Measurements from ENCODE around the gene ARHGAP25.
A peak's percentile ranks its signal among the peaks of the same experiment; 100 is the strongest.
"Not testable (repeated sequence)": the region's sequence is repeated elsewhere in the genome, so short reads cannot be mapped to it uniquely, and the experiment has no call there.

Gene ARHGAP25

DNA sequence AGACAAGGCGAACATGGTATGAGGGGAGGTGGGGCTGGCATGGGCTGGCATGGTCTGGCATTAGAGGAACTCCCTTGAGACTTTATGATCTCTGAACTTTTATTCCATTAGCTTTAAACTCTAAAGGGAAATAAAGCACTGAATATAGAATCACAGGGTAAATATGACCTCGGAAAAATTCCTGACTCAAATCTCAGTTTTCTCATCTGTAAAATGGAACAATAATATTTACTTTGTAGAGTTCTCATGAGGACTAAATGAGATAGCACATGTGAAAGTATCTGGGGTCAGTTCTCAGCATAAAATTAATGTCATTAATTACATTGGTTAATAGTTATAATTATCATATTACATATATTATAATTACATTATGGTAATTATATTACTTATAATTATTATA is 65.9 kb downstream of the ARHGAP25 start:
- no peak for DNase-seq

DNA sequence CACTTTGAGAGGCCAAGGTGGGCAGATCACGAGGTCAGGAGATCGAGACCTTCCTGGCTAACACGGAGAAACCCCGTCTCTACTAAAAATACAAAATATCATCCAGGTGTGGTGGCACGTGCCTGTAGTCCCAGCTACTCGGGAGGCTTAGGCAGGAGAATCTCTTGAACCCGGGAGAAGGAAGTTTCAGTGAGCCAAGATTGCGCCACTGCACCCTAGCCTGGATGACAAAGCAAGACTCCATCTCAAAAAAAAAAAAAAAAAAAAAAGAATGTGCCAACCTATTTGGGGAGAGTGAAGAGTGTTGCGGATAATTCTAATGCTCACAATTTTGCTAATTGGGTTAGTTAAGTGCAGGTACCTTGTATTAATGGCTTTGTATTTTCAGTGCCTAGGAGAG is 67.5 kb downstream of the ARHGAP25 start:
- not testable (repeated sequence) for DNase-seq

DNA sequence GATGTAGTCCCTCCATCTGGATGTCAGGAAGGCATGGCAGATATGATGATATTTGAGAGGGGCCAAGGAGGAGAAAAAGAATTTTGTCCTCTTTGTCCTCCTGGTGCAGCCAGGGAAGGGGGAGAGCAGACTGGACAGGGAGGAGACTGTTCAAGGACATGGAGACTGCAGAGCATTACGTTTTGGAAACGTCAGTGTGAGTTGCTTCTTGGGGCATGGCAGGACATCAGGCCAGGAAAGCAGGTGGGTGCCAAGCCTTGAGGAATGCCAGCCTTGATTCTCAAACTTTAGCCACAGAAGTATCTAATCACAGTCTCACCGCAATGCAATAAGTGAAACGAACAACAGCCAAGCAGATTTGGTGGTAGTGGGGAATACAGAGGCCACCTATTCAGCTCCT is 70.4 kb downstream of the ARHGAP25 start:
- no peak for DNase-seq

DNA sequence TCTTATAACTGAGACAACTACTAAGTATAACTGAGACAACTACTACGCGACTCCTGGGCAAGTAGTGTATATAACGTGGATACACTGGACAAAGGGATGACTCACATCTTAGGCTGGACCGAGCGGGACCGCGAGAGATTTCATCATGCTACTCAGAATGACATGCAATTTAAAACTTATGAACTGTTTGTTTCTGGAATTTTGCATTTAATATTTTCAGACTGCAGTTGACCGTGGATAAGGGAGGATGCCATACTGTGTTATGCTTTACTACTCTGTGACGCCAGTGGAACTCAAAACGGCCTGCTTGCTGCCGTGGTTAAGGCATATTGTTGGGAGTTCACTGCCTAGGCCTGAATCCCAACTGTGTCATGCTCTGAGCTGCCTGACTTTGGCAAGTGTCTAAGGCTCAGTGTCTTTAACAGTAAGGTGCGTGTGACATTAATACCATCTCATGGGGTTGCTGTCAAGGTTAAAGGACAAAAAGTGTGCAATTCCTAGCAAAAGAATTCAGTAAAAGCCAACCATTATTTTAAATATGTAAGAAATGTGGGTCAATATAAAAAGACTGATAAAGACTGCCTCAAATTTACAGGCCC is 72.0 kb downstream of the ARHGAP25 start:
- peak; percentile 72 for DNase-seq

DNA sequence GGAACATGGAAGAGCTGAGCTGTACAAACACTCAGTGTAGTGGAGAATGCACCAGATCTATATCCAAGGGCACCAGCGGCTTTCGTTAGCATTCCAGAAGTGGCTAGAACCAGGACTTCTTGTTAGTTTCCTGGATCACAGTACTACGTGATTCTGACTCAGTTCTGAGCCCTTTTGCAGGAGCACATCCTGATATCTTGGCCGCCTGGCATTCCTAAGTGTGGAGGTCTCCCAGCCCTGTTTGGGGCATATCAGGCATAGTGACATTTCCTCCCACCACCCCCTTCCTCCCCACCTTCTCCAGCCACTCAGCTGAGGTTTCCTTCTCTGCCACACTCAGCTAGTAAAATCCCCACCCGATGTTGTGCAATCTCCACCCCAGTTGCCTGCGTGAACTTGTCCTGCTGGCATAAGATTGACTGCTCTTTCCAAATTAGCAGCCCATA is 73.2 kb downstream of the ARHGAP25 start:
- DNase-seq, result peak; percentile 83

DNA sequence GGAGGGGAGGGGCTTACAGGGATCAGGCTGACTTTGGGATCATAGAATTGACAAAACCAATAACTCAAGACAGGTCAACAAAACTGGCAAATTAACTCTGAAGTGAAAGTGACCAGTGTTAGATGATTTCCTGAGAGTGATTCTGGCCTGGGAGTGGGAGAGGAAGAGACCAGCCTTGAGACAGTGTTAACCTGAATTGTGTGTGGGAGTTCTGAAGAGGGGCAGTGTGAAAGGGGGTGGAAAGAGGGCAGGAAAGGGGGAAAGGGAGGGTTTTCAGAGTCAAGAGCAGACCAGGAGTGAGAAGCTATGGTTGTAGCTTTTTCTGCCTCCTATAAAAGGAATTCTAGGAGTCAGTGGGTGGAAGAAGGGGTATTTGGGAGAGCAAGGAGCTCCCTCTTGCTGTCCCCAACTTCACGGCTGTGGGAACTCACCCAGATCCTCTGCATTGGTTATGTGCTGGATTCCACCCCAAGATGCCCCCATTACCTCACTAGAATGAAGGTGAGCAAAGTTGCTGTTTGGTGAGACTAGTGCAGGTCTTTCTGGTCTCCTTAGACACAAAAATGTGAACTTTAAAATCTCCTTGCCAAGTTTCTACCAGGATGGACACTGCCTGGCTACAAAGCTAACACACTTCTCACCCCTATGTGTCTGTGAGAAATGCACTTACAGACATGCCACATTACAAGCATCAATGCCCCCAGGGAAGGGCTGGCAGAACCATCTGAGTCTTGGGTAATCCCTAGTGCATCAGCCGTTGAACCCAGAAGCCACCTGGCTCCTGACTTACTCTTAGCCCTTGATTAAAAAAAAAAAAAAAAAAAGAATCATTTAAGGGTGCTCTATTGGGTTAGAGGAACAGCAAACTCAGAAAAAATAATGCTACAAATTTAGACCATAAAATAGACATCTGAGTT is 75.0 kb downstream of the ARHGAP25 start:
- DNase-seq, result no peak

DNA sequence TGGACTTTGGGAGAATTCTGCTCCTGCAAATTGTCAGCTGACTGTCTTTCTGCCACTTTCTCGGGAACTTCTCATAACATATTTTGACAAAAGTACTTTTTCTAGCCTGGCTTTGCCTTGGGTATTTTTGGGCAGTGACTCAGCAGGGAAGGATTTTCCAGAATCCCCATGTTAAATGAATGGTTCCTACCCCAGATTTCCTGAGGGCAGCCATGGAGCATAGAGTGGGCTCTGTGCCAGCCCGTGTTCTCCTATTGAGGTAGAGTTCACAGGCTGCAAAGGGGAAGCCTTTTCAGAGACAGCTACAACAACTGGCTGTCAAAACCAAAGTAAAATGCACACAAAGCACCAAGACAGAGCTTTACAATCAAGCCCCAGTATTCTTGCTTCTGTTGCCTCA is 76.8 kb downstream of the ARHGAP25 start:
- DNase-seq, result peak; percentile 48

DNA sequence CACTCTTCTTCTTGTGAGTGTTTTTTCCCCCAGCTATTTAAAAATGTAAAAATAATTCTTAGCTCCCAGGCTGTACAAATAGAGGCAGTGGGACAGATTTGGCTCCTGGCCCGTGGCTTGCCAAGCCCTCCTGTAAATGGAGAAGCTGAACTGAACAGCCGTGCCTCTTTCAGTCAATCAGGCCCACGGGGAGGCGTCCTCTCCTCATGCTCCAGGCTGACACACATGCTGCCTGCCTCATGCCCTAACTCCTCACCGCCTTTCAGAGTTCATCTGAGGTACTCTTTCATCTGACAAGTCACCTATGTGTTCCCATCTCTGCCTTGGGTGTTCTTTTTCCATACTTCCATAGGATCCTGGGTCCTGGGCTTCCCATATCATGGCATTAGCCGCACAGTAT is 77.6 kb downstream of the ARHGAP25 start:
- peak; percentile 67 for DNase-seq

DNA sequence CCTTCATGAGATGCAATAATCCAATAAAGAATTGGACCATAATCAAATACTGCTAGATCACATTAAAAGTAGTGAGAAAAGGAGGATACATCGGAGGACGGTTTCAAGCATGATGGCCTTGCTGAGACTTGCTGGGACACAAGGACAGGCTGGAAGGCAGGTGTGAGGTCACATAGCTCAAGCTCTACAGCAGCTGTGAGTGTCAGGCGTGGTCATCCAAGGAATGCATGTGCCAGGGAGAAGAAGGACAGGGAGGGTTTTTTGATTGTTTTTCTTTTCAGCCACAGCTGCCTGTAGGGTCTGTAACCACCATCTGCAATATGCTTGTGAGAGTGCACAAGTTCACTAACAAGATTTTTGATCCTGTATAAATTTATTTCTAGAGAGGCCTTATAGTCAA is 79.0 kb downstream of the ARHGAP25 start:
- no peak for DNase-seq

DNA sequence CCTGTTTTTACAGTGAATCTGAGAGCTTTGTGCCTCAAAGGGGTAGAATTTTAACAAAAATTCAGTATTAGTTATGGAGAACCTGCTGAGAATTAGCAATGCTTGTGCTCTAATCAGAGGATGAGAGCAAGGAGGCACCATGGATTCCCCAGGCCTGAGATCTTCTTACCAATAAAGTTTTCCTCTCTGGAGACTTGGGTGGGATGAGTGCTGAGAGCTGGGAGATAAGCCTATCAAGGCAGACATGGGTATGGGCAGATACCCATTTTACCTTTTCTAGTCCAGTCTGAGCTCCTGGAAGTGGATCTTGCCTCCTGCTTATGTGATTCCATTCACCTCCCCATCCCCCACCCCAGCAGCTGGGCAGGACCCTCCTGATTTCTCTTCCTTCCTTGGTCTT is 82.7 kb downstream of the ARHGAP25 start:
- no peak for DNase-seq

DNA sequence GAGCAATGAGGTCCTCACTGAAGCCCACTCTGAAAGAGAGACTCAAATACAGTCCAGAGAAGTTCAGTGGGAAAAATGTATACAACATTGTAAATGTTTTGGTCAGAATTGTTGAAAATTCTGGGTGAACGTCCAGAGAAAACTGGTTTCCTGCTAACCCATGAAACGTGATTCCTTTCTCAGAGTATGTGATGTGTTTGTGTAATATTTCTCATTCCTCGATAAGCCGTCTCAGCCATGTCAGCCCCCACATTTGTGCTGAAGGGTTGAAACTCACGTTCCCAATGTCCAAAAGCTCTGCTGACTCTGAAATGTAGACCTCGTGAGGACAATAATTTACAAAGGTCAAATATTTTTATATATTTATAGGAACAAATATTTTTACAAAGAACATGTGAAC is 84.9 kb downstream of the ARHGAP25 start:
- DNase-seq, result no peak

DNA sequence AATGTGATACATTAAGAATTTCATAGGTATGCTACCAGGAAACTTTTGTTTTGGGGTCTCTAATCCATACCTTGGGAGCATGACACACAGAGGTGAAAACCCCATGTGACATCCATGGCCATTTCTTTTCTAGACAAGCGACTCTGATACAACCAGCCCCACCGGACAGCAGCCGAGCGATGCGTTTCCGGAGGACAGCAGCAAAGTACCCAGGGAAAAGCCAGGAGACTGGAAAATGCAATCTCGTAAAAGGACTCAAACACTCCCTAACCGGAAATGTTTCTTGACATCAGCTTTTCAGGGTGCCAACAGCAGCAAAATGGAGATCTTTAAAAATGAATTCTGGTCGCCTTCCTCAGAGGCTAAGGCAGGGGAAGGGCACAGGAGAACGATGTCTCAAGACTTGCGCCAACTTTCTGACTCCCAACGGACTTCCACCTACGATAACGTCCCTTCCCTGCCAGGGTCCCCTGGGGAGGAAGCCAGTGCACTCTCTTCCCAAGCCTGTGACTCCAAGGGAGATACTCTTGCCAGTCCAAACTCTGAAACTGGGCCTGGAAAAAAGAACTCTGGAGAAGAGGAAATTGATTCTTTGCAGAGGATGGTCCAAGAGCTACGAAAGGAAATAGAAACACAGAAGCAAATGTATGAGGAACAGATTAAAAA is 87.7 kb downstream of the ARHGAP25 start:
- DNase-seq, result no peak

DNA sequence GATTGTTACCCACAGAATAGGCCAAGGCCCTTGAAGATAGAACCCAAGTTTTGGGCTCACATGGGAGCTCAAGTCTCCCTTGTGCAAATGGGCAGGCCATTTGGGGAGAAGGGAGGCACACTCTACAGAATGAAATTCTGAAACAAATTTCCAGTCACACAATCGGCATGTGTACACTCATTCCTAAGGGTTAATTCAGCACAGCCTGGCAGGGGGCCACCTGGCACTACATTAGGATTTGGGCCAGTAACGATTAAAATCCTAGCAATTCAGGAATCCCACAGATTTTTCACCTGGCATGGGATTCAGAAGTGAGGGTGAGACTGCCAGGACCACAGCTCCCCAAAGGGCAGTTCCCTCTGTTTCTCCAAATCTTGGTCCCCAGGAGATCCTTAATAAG is 90.2 kb downstream of the ARHGAP25 start:
- DNase-seq, result no peak

DNA sequence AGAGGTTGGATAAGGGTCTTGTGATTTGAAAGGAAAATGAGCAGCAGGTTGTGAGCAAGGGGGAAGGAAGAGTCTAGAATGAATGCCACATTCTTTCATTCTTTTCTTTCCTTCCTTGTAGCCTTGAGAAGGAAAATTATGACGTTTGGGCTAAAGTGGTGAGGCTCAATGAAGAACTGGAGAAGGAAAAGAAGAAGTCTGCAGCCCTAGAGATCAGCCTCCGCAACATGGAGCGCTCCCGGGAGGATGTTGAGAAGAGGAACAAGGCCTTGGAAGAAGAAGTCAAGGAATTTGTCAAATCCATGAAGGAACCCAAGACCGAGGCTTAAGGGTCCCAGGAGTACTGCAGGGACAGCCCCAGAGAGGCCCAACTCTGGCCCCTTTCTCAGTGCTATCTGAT is 91.3 kb downstream of the ARHGAP25 start:
- peak; percentile 49 for DNase-seq

DNA sequence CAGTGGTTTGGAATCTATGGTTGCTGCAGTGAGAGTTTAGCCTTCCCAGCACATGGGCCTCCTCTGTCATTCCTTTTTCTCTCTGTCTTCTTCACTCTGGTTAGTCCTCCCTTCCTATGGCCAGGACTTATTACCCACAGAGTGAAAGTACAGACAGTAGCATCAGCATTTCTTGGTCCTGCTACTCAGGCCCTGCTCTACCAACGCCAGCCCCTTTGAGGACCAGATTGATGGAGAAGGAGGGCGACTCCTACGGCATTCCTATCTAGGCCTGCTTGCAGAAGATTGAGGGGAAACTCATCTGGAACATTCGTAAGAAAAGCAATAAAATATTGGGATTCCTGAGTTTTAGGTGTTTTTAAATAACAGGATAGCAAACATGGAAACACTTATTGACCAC is 93.1 kb downstream of the ARHGAP25 start:
- DNase-seq, result no peak

DNA sequence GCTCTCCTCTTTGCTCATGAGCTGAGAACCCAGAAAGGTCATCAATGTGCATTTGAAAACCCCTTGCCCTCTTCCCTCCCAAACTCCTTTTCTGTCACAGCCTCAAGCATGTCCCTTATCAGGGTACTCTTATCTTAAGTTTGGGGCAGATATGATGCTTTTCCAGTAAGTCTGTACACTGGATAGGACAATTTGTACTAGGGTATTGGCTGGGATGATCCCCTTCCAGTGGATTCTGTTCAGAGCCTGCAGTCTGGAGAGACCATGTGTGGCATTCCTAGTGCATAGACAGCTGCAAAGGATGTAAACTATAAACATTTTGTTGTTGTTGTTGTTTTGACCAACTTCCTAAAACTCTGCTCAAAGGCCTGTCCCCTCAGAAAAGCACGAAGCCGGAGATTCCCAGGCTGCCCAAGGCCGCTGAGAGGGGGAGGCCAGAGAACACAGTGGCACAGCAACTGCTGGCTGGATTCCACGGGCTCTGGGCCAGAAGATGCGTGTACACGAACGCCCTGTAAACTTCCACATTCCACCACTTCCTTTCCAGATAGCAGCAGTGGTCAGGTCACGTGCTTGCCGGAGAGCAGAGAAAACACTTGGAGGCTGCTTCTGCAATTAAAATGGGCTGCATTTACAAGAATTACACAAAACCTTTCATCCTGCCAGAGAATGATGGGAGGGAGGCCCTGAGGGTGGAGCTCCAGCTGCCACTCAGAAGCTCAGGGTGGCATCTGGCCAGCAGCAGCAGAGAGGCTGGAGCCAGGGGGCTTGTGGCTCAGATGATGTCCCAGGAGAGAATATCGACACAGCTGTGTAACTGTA is 94.5 kb downstream of the ARHGAP25 start:
- DNase-seq, result peak; percentile 97

DNA sequence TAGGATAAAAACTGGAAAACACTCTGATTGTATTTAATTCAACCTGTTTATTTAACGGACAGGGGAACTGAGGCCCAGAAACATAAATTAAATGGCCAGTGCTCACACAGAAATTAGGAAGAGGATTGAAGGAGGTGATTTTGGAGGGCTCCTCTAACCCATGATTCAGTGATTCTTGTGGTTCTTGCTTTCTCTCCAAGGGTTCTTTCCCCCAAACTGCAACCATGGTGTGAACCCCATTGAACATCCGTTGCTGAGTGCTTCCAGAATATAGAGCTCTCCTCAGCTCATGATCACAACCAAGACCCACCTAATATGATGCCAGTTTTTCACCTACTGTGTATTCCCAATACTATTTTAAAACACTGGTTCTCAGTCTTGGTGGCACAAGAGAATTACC is 95.1 kb downstream of the ARHGAP25 start:
- no peak for DNase-seq

DNA sequence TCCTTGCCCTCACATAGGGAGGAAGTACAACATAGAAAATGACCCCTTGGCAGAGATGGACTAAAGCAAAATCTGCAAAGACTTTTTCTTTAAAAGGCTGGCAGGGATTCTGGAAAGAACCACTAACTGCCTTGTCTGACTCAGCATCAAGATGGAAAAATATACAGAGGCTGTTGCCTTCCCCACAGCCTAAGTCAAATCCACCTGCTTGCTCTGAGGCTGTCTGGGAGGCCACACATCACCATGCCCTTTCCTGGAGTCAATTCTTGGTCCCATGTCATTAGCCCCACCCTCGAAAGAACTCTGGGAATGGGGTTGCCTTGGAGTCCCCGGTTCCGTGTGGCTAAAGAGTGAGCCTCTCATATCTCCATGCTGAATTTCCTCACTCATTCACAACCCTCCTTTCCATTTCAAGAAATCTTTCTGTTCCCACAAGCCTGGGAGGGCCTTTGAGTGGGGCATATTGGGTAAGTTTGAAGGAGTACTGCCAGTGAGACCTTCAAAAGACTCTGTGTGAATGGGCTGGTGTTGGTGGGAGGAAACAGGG is 97.1 kb downstream of the ARHGAP25 start:
- no peak for DNase-seq

DNA sequence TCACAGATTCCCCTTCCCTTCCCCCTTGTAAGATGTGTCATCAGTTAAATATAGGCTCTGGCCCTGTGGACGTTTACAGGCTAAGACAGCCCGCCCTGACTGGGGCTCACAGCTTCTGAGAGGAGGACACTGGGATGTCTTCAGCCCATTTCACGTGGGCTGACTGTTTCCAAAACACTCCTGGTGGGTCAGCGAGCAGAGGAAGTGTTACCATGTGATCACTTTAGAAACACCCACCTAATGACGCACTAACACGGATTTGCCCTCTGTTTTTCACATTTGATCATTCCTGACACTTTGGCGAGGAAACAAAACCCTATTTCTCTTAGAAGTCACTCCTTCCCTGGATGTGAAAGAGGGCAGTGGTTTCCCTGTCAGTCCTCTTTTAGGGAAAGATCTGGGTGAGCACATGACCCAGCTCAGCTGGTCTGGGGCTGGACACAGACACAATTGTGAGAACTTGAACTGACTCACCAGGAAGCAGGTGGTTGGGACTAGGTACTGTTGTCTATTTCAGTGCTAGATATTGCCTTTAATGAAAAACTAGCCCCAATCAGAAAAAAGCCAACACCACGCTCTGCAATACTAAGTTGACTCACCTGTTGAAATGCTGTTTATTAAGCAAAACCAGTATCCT is 97.7 kb downstream of the ARHGAP25 start:
- peak; percentile 99 for DNase-seq

DNA sequence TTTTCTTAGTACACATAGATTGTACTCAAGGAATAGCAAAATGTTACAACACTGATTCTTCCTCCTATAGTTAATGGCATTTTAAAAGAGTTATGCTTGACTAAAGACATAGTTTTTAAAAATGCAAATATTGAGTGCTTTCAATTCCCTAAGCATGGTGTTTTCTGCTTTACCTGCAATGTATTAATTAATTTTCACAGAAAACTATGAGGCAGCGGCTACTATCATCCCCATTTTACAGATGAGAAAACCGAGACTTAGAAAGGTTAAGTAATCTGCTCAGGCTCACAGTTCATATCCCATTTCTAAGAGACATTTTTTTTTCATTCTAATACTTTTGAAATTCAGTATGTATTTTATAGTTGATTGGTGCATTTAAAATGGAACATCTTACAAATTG is 98.6 kb downstream of the ARHGAP25 start:
- no peak for DNase-seq

DNA sequence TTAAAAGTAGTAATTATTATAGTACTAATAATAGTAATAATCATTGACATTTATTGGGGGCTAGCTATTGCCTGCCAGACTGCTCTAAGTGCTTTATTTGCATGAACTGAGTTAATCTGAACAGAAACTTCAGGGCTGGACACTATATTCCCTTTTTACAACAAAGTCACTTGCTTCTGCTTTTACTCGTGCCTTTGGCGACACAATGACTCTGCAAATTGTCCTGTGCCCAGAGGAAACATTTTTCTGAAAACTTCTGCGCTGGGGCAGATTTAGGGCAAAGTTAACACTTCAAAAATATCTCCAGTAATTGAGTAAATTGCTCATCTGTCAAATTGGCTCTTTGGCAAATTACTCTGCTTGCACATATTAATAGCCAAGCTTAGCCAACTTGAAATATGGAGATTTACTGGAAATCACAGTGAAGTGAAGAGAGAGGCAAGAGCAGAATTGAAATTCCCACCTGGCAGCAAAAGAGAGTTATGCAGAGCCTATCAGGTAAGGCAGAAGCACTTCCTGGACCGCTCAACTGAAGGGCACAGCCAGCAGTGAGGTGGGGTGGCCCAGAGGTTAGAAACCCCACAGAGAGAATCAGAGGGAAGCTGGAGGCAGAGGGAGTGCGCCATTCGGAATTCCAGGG is 100.2 kb downstream of the ARHGAP25 start:
- DNase-seq, result peak; percentile 84

DNA sequence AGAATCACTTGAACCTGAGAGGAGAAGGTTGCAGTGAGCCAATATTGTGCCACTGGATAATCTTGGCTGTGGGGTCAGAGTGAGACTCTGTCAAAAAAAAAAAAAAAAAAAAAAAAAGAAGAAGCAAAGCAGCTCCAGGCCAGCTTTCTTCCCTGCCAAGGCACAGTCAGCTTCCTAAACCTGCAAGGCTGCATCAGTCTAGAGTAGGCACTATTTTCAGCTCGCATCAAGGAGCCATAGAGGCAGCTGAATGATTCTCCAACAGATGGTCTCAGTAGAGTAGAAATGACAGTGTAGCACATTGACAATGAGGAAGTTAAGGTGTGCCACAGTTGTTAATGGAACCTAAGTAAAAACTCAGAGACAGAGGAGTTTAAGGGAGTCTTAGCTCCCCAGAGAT is 101.0 kb downstream of the ARHGAP25 start:
- peak; percentile 62 for DNase-seq

All from suppressor macrophage treated with lipopolysaccharide for 4 hours (primary cell).